Breast epithelium (tissue), 3 donors: Measurements from ENCODE around the gene NHERF2.

Source experiments
- POLR2A ChIP-seq: fragments of 450-650 bp; IDR thresholded peaks from one replicate; pipeline ENCODE4 v1.6.1; 2016; ENCODE audit warnings: antibody characterized with exemption, mild to moderate bottlenecking, moderate library complexity
- POLR2AphosphoS5 ChIP-seq, 3 donors: sonication (generic); formaldehyde crosslinking; IDR thresholded peaks; one replicate each; pipeline ENCODE4 v1.6.1; 2017; ENCODE audit warnings: antibody characterized with exemption in 3 of 3
- TF ChIP-seq, protein P1 (sequence below), 3 donors: fragments of 450-650 bp; IDR thresholded peaks; one replicate each; pipeline ENCODE4 v1.5.1; 2016 to 2017; ENCODE audit warnings: antibody characterized with exemption in 3 of 3, mild to moderate bottlenecking in 3 of 3, moderate library complexity in 3 of 3

DNA sequence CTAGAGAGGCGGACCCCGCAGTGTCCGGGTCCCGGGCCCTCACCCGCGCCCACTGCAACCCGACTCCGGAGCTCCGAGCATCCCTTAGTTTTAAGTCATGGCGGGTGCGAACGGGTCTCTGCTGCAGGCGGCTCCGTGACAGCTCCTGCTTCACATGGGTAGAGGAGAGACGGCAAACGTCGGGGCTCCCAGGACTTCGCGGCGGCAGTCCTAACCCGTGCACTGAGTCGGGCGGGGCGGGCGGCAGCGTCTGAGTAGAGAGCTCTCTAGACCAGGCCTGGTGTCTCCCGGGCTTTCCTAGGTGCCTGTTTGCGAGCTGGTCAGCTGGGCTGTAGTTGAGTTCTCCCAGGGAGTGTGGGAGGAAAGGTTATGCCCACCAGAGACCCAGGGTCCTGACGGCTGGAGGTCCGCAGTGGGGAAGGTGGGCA is 21.4 kb downstream of the NHERF2 start:
- TF ChIP-seq, protein P1, sequence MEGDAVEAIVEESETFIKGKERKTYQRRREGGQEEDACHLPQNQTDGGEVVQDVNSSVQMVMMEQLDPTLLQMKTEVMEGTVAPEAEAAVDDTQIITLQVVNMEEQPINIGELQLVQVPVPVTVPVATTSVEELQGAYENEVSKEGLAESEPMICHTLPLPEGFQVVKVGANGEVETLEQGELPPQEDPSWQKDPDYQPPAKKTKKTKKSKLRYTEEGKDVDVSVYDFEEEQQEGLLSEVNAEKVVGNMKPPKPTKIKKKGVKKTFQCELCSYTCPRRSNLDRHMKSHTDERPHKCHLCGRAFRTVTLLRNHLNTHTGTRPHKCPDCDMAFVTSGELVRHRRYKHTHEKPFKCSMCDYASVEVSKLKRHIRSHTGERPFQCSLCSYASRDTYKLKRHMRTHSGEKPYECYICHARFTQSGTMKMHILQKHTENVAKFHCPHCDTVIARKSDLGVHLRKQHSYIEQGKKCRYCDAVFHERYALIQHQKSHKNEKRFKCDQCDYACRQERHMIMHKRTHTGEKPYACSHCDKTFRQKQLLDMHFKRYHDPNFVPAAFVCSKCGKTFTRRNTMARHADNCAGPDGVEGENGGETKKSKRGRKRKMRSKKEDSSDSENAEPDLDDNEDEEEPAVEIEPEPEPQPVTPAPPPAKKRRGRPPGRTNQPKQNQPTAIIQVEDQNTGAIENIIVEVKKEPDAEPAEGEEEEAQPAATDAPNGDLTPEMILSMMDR (IDR thresholded peaks at IDR 0.05), result no peak
- TF ChIP-seq POLR2A (no peak), POLR2AphosphoS5 (IDR thresholded peaks at IDR 0.05) (no peak)
